ENCODE measurements around the gene TOX3. TPM values are rescaled to one million over a fixed set of nuclear protein-coding genes. Genes with fewer than 3 reads are reported as not detected.

TOX3 gene
- polyA plus RNA-seq, 1 donor: 1.4 TPM

GRCh38 chr16:52563767-52564611, 17.0 kb upstream of the TOX3 start:
- DNase-seq (ENCODE audit: low read depth): no peak

GRCh38 chr16:52562770-52563169, 15.8 kb upstream of the TOX3 start:
- DNase-seq (ENCODE audit: low read depth): no peak

GRCh38 chr16:52561910-52562741, 15.2 kb upstream of the TOX3 start:
- no peak for DNase-seq (ENCODE audit: low read depth)

GRCh38 chr16:52558448-52558847, 11.5 kb upstream of the TOX3 start:
- no peak for DNase-seq (ENCODE audit: low read depth)

GRCh38 chr16:52557236-52557635, 10.3 kb upstream of the TOX3 start:
- DNase-seq (ENCODE audit: low read depth): no peak

GRCh38 chr16:52556083-52556482, 9.1 kb upstream of the TOX3 start:
- DNase-seq (ENCODE audit: low read depth): no peak

GRCh38 chr16:52555572-52555971, 8.6 kb upstream of the TOX3 start:
- no peak for DNase-seq (ENCODE audit: low read depth)

- no peak for DNase-seq (ENCODE audit: low read depth)
These were observed 7.4 kb upstream of the TOX3 start for GRCh38 chr16:52554334-52554733.

- no peak for DNase-seq (ENCODE audit: low read depth)
These were observed 6.4 kb upstream of the TOX3 start for GRCh38 chr16:52553322-52553721.

GRCh38 chr16:52552643-52553042, 5.7 kb upstream of the TOX3 start:
- no peak for DNase-seq (ENCODE audit: low read depth)

- no peak for DNase-seq (ENCODE audit: low read depth)
These were observed 2.2 kb upstream of the TOX3 start for GRCh38 chr16:52549011-52549692.

- no peak for DNase-seq (ENCODE audit: low read depth)
These were observed 1.5 kb upstream of the TOX3 start for GRCh38 chr16:52548261-52549010.

GRCh38 chr16:52547834-52548215, 882 bp upstream of the TOX3 start:
- no peak for DNase-seq (ENCODE audit: low read depth)

GRCh38 chr16:52546291-52547003, 496 bp downstream of the TOX3 start:
- no peak for DNase-seq (ENCODE audit: low read depth)

- no peak for DNase-seq (ENCODE audit: low read depth)
These were observed 1.1 kb downstream of the TOX3 start for GRCh38 chr16:52545898-52546266.

- DNase-seq (ENCODE audit: low read depth): no peak
These were observed 1.6 kb downstream of the TOX3 start for GRCh38 chr16:52545222-52545897.

GRCh38 chr16:52544703-52545102, 2.2 kb downstream of the TOX3 start:
- no peak for DNase-seq (ENCODE audit: low read depth)

GRCh38 chr16:52543654-52544053, 3.3 kb downstream of the TOX3 start:
- DNase-seq (ENCODE audit: low read depth): no peak

GRCh38 chr16:52540910-52541309, 6.0 kb downstream of the TOX3 start:
- no peak for DNase-seq (ENCODE audit: low read depth)

GRCh38 chr16:52539191-52539590, 7.8 kb downstream of the TOX3 start:
- no peak for DNase-seq (ENCODE audit: low read depth)

Measured in forelimb muscle (tissue), 1 donor.